ENCODE data around the gene FAM184B. TPM values are rescaled to one million over a fixed set of nuclear protein-coding genes. Genes with fewer than 3 reads are reported as not detected.

Gene FAM184B
- total RNA-seq, 6 experiments from 2014 or later, result not detected

DNA sequence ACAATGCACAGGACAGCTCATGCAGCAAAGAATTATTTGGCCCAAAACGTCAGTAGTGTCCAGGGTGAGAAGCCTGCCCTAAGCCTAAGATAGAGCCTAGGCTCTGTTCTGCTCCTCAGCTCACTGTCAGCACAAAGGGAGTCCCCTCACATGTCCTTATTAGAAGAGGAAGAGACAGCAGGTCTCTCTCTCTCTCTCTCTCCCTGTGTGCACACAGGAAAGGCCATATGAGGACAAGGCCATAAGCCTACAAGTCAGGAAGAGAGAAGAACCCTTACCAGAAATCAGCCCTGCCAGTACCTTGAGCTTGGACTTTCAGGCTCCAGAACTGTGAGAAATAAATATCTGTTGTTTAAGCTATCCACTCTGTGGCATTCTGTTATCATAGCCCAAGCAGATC, 20.4 kb downstream of the FAM184B start:
- Histone ChIP-seq H3K4me3 (no peak overlapping the region), H3K27me3 (no peaks in the 10 kb centered on the region), H3K4me1 (no peaks in the 10 kb centered on the region), H3K27ac (no peak overlapping the region), H3K9me3 (no peaks in the 10 kb centered on the region), H3K36me3 (no peaks in the 10 kb centered on the region)
- intact Hi-C loops (cut with DNase I), result no loop called here
- ATAC-seq (no peak), DNase-seq (no peak)
- TF ChIP-seq, protein P1, sequence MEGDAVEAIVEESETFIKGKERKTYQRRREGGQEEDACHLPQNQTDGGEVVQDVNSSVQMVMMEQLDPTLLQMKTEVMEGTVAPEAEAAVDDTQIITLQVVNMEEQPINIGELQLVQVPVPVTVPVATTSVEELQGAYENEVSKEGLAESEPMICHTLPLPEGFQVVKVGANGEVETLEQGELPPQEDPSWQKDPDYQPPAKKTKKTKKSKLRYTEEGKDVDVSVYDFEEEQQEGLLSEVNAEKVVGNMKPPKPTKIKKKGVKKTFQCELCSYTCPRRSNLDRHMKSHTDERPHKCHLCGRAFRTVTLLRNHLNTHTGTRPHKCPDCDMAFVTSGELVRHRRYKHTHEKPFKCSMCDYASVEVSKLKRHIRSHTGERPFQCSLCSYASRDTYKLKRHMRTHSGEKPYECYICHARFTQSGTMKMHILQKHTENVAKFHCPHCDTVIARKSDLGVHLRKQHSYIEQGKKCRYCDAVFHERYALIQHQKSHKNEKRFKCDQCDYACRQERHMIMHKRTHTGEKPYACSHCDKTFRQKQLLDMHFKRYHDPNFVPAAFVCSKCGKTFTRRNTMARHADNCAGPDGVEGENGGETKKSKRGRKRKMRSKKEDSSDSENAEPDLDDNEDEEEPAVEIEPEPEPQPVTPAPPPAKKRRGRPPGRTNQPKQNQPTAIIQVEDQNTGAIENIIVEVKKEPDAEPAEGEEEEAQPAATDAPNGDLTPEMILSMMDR (IDR thresholded peaks at IDR 0.05), result no peak
- no peak for TF ChIP-seq POLR2A (IDR thresholded peaks at IDR 0.05)
- WGBS (ENCODE audit: insufficient coverage, low coverage, low lambda C conversion rate, missing lambda C conversion rate), result 0% methylated on average over 1 of the region's 1 CpG

DNA sequence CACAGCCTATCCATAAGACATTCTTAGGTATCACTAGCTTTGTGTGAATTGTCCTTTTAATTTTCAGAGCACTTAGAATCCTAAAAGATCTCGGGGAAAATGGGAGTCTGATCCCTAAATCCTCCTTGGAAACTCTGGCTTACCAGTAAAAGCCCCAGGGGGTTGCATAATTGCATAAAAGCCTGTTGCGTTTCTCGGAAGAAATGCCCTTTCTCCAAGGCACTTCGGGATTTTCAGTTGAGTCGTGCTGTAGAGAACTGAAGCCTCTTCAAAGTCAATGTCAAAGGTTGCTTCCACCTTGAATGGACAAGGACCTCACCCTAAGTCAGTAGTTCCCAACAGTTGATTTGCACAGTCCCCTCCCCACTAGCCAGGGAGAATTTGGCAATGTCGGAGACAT, 20.8 kb downstream of the FAM184B start:
- no peak for ATAC-seq
- Histone ChIP-seq H3K27ac (no peak overlapping the region), H3K4me1 (no peaks in the 10 kb centered on the region), H3K9me3 (no peaks in the 10 kb centered on the region), H3K36me3 (no peaks in the 10 kb centered on the region), H3K4me3 (no peak overlapping the region), H3K27me3 (no peaks in the 10 kb centered on the region)
- 48% methylated on average over 5 of the region's 6 CpGs for WGBS (ENCODE audit: insufficient coverage, low coverage, low lambda C conversion rate, missing lambda C conversion rate)
- no peak for DNase-seq
- no peak for TF ChIP-seq POLR2A (IDR thresholded peaks at IDR 0.05)
- TF ChIP-seq, protein P1 (IDR thresholded peaks at IDR 0.05), result no peak
- intact Hi-C loops (cut with DNase I), result no loop called here

DNA sequence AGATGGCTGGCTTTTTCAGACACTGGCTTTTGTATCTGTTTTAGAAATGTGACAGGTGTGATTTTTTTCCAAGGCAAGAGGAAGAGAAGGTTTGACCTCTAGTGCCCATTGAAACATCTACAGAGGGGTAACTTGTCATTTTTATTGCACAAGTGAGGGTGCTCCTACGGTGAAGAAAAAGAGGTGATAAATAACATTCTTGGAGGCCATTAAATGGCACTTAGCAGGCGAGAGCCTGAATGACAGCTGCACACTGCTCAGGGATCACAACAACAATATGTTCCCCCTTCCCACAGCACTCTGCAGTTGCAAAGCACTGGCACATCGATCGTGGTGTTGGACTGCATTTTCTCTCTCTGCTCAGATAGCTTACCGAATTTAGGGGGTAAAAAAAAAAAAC, 22.9 kb downstream of the FAM184B start:
- H3K4me1 ChIP-seq, result no peaks in the 10 kb centered on the region
- H3K36me3 ChIP-seq, result no peaks in the 10 kb centered on the region
- H3K9me3 ChIP-seq, result no peaks in the 10 kb centered on the region
- intact Hi-C loops (cut with DNase I), result no loop called here
- no peak overlapping the region for H3K27ac ChIP-seq
- H3K27me3 ChIP-seq, result no peaks in the 10 kb centered on the region
- DNase-seq, result no peak
- TF ChIP-seq, protein P1 (IDR thresholded peaks at IDR 0.05), result no peak
- no peak for TF ChIP-seq POLR2A (IDR thresholded peaks at IDR 0.05)
- ATAC-seq, result no peak
- WGBS (ENCODE audit: insufficient coverage, low coverage, low lambda C conversion rate, missing lambda C conversion rate), result 60% methylated on average over 5 of the region's 5 CpGs
- no peak overlapping the region for H3K4me3 ChIP-seq

DNA sequence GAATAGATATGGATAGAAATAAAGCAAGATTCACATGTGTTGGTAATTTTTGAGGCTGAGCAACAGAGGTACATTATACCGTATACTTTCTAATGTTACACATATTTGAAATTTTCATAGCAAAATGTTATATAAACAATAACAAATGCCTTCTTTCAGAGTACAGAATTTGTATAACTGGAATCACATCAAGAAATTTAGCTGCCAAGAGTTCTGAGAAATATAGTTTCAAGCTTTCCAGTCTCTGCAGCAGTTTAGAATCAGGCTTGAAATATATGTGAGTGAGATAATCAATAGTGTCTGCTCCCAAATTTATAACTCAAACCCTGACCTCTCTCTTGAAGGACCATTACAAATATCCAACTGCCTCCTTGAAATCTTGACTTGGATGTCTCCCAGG, 23.8 kb downstream of the FAM184B start:
- H3K27me3 ChIP-seq, result no peaks in the 10 kb centered on the region
- no peaks in the 10 kb centered on the region for H3K36me3 ChIP-seq
- no peak overlapping the region for H3K4me3 ChIP-seq
- no peak for TF ChIP-seq POLR2A (IDR thresholded peaks at IDR 0.05)
- TF ChIP-seq, protein P1 (IDR thresholded peaks at IDR 0.05), result no peak
- DNase-seq (no peak), ATAC-seq (no peak)
- H3K27ac ChIP-seq, result no peak overlapping the region
- H3K4me1 ChIP-seq, result no peaks in the 10 kb centered on the region
- 81% methylated on average over 1 of the region's 1 CpG for WGBS (ENCODE audit: insufficient coverage, low coverage, low lambda C conversion rate, missing lambda C conversion rate)
- no peaks in the 10 kb centered on the region for H3K9me3 ChIP-seq
- intact Hi-C loops (cut with DNase I), result no loop called here

DNA sequence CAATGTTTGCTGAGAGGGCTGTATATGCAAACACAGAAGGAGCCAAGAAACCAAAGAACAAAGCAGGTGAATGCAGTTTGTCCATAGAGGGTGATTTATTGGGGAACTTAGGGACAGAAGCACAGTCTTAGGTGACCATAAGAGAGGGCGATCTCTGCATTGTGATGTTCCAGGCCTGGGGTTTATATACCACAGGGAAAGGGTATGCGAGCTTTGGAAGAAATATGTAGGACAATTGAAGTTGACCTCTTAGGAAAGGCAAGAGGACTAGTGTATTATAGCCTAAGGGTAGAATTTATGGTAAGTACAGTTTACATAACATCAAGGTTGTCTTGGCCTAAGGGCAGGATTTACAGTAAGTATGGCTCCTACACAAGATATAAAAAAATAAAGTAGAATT, 27.8 kb downstream of the FAM184B start:
- Histone ChIP-seq H3K4me1 (no peaks in the 10 kb centered on the region), H3K27me3 (no peaks in the 10 kb centered on the region), H3K9me3 (no peaks in the 10 kb centered on the region), H3K4me3 (no peak overlapping the region), H3K27ac (no peak overlapping the region), H3K36me3 (no peaks in the 10 kb centered on the region)
- intact Hi-C loops (cut with DNase I), result no loop called here
- WGBS (ENCODE audit: insufficient coverage, low coverage, low lambda C conversion rate, missing lambda C conversion rate), result 100% methylated on average over 2 of the region's 2 CpGs
- DNase-seq (no peak), ATAC-seq (no peak)
- no peak for TF ChIP-seq POLR2A (IDR thresholded peaks at IDR 0.05)
- TF ChIP-seq, protein P1 (IDR thresholded peaks at IDR 0.05), result no peak
